ENCODE data around the gene PITPNB.

DNA sequence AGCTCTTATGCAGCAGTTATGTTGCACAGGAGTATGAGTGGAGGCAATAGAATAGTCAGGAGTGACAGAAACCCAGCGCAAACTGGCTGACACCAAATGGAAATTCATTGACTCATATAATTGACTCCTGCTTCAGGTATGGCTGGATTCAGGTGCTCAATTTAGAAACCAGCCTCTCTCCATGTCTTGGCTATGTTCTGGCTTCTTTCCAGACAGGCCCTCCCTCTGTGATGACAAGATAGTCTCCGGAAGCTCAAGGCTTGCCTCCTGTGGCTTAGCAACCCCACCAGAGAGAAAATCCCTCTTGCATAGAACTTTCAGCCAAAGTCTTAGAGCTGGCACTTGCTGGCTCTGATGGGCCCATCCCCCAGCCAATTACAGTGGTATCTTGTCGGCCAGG is 89.4 kb downstream of the PITPNB start:
- TF ChIP-seq EZH2 (IDR thresholded peaks at IDR 0.05; ENCODE audit: low read length), result no peak
- TF ChIP-seq, protein P1, sequence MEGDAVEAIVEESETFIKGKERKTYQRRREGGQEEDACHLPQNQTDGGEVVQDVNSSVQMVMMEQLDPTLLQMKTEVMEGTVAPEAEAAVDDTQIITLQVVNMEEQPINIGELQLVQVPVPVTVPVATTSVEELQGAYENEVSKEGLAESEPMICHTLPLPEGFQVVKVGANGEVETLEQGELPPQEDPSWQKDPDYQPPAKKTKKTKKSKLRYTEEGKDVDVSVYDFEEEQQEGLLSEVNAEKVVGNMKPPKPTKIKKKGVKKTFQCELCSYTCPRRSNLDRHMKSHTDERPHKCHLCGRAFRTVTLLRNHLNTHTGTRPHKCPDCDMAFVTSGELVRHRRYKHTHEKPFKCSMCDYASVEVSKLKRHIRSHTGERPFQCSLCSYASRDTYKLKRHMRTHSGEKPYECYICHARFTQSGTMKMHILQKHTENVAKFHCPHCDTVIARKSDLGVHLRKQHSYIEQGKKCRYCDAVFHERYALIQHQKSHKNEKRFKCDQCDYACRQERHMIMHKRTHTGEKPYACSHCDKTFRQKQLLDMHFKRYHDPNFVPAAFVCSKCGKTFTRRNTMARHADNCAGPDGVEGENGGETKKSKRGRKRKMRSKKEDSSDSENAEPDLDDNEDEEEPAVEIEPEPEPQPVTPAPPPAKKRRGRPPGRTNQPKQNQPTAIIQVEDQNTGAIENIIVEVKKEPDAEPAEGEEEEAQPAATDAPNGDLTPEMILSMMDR (optimal IDR thresholded peaks at IDR 0.05 in 1 of 3, IDR thresholded peaks at IDR 0.05 in 1 of 3, conservative IDR thresholded peaks at IDR 0.05 in 1 of 3; ENCODE audit: extremely low read depth in 1 of 3, insufficient read depth in 2 of 3, low read length in 3 of 3), result no peak

All from keratinocyte (primary cell).